Stimulated activated CD8-positive, alpha-beta memory T cell treated with anti-CD3 and anti-CD28 coated beads, Interleukin-15, amount 100 ng/mL, for 1 hour (primary cell): ENCODE measurements around the gene CLPTM1L.

Experiments used
- DNase-seq: peaks from one replicate; pipeline ENCODE4 v3.0.0-alpha.2; 2020; ENCODE audit warnings: low read depth

Gene CLPTM1L

GRCh38 chr5:1344975-1345838, at the start of gene CLPTM1L:
Gene CLPTM1L, minus strand, starts transcription at chr5:1345099. Its CDS starts 258 bp downstream, at chr5:1344841.
- DNase-seq: peak; percentile 67

- no peak for DNase-seq
Observed at GRCh38 chr5:1393571-1394501, 48.9 kb upstream of the CLPTM1L start.

- no peak for DNase-seq
Observed at GRCh38 chr5:1392801-1393565, 48.1 kb upstream of the CLPTM1L start.

- no peak for DNase-seq
Observed at GRCh38 chr5:1392261-1392660, 47.4 kb upstream of the CLPTM1L start.

- no peak for DNase-seq
Observed at GRCh38 chr5:1391691-1392090, 46.8 kb upstream of the CLPTM1L start.

- DNase-seq: no peak
Observed at GRCh38 chr5:1390861-1391600, 46.1 kb upstream of the CLPTM1L start.

- no peak for DNase-seq
Observed at GRCh38 chr5:1390333-1390732, 45.4 kb upstream of the CLPTM1L start.

GRCh38 chr5:1388383-1388967, 43.6 kb upstream of the CLPTM1L start:
- no peak for DNase-seq

- DNase-seq: no peak
Observed at GRCh38 chr5:1387876-1388275, 43.0 kb upstream of the CLPTM1L start.

- no peak for DNase-seq
Observed at GRCh38 chr5:1387059-1387755, 42.3 kb upstream of the CLPTM1L start.

GRCh38 chr5:1386274-1386717, 41.4 kb upstream of the CLPTM1L start:
- peak; percentile 41 for DNase-seq

GRCh38 chr5:1385395-1386273, 40.7 kb upstream of the CLPTM1L start:
- peak; percentile 70 for DNase-seq

- DNase-seq: no peak
Observed at GRCh38 chr5:1384521-1384920, 39.6 kb upstream of the CLPTM1L start.

- no peak for DNase-seq
Observed at GRCh38 chr5:1383886-1384401, 39.0 kb upstream of the CLPTM1L start.

- no peak for DNase-seq
Observed at GRCh38 chr5:1383344-1383743, 38.4 kb upstream of the CLPTM1L start.

- DNase-seq: no peak
Observed at GRCh38 chr5:1382248-1382700, 37.4 kb upstream of the CLPTM1L start.

- no peak for DNase-seq
Observed at GRCh38 chr5:1381370-1382247, 36.7 kb upstream of the CLPTM1L start.

- no peak for DNase-seq
Observed at GRCh38 chr5:1380910-1381309, 36.0 kb upstream of the CLPTM1L start.
